ENCODE measurements around the gene OXNAD1.

Gene OXNAD1

GRCh38 chr3:16329036-16329825 is 64.2 kb downstream of the OXNAD1 start:
- no peak for DNase-seq (ENCODE audit: low read depth, low spot score)

DNA sequence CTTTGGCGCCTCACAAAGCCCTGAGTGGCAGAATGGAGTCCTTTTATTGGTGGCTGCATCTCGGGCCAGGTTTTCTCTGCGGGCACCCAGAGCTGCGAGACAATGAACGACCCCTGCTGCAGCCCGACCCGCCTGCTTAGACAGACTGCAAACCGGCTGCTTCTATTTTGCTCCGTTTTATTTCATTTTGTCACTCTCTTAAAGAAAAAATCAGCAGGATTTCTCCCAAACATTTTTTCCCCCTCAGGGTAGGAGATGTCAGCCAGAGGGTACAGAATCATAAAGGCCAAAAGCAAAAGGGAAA is 64.8 kb downstream of the OXNAD1 start:
- no peak for DNase-seq (ENCODE audit: low read depth, low spot score)

- DNase-seq (ENCODE audit: low read depth, low spot score) = no peak
Measured at GRCh38 chr3:16330351-16330750, 65.3 kb downstream of the OXNAD1 start.

DNA sequence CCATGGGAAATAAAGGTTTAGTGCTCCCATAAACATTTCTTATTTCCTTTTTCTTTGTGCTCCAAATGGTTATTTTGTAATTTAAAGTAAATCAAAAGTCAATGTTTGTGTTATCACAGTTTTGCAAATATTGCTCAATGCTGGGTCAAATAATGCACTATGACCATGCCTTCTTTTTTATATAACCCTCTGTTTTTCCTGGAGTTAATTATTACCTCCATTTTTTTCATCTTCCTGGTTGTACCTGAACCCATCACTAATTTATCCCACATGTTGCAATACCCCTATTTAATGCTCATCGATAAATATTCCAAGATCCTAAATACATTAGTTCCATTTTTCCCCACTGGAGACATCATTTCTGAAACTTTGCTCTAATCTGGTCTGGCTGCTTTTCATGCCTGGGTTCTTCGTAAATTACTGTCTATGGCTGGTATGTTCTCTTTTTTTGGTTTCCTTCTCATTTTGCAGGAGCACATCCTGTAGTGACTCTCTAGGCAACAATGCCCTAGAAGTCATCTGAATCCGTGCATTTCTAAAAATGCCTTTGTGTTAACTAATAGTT is 66.4 kb downstream of the OXNAD1 start:
- DNase-seq (ENCODE audit: low read depth, low spot score) = no peak

DNA sequence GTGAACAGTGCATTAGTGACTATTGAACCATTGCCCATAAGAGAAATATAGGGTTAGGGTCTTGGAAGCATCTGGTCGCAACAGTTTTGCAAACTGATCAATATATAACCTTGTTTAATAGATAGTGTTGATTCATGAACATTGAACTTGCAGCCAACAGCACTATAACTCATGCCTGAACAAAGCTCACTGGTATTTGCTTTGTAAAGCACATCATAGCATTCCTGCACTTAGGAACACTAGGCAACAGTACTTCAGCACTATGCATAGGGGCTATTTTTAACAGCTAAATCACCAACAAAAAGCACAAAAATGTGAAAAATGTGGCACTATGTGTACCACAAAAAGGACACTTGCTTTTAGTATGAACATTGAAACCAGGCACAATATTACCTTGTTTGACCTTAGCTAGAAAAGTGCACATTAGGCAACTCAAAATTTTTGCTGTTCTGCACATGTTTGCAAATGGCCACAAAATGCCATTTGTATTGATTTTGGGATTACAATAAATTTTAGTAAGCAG is 68.0 kb downstream of the OXNAD1 start:
- DNase-seq (ENCODE audit: low read depth, low spot score) = no peak

- DNase-seq (ENCODE audit: low read depth, low spot score) = no peak
Measured at GRCh38 chr3:16334909-16335308, 69.9 kb downstream of the OXNAD1 start.

DNA sequence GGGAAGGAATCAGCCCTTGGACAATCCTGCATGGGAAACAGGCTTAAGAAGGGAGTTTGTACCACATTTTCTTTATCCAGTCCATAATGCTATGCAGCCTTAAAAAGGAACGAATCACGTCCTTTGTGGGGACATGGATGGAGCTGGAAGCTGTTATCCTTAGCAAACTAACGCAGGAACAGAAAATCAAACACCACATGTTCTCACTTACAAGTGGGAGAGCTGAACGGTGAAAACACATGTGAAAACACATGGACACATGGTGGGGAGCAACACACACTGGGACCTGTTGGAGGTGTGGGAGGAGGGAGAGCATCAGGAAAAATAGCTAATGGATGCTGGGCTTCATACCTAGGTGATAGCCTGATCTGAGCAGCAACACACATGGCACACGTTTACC is 70.3 kb downstream of the OXNAD1 start:
- DNase-seq (ENCODE audit: low read depth, low spot score) = no peak

DNA sequence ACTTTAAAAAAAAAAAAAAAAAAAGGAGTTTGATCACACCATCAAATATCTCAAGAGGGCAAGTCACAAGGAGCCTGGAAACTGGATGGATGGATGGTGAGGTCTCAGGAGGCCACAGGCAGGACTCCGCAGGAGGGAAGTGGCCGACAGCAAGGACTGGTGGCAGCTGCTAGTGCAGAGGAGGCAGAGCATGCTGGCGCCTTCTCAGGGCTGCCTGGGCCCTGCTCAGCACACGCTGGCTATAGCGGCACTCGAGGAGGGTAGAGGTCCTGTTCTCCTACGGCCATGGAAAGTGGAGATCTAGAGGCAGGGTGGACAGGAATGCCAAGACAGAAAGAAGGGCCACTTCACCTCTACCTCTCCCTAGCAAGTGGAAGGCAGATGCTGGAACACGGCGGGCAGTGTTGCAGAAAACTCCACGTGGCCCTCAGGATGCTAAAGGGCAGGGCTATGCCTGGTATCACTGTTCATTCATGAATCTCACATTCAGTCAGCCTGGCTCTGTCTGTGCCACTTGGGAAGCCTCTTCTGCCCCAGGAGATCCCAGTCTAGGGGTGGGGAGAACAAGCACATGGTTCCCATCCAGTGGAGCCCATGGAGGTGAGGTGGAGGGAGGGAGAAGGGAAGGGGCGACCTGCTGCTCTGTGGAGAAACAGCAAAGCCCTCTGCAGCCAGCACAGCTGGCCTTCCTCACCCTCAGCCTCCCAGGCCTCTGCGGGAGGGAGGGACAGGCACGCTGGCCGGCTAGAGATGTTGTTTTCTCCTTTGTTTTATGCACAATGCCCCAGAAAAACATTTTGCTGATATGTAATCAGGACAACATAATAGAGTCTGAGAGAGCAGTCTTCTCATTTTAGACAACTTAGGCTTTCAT is 71.0 kb downstream of the OXNAD1 start:
- no peak for DNase-seq (ENCODE audit: low read depth, low spot score)

DNA sequence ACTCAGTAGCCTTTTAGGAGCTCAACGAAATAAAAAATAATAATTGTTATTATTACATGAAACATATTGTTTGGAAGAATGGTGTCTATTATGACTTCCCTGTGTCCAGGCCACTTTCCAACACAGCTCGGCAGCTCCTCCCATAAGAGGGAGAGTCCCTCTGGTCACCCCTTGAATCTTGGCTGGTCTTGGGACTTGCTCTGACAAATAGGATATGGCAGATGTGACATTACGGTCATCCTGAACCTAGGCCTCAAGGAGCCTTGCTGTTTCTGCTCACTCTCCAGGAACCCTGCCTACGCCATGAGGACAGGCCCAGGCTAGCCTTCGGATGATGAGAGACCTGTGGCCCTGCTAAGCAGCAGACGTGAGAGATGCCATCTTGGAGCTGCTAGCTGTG is 71.8 kb downstream of the OXNAD1 start:
- DNase-seq (ENCODE audit: low read depth, low spot score) = no peak

DNA sequence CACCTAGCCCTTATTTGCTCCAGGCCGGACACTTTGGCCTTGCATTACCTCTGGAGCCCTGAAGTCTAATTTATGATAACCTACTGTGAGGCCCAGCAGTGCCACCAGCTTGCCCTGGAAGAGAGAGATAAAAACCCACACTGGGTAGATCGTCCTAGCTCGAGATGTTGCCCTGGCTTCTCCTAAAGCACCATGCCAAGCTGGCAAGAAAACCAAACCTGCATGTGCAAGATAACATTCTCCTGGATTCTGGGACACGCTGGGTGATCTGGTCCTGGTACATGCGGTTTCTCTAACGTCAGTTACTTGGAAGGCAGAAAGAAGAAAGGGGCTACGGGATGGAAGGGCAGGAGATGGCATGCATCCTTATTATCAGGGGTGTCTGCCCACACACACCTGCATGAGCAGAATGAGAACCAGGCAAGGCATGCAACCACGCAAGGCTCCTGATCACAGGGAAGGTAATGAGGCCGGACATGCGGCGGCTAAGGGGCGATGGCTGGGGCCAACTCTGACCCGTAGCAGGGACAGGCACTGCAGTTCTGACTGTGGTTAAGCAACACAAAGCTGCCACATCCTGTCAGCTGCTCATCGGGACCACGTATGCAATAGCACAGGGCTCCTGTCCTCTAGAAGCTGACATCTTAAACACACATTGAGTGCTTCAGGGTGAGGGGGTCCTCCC is 73.0 kb downstream of the OXNAD1 start:
- DNase-seq (ENCODE audit: low read depth, low spot score) = no peak

DNA sequence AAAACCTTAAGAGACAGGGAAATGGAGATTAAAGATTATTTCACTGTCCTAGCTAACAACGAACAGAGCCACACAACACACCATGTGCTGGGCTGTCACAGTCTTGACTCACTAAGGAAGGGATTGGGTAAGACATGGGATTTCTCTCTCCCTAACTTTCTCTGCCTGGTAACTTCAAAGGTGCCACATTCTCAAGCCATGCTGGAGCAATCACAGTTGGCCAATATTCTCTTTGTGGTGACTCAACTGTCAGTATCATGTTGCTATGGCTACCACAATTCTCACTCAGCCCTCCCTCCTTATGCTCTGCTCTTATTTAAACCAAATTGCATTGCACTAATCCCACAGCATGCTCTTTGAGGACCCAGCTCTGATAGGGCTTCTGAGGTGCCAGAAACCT is 74.0 kb downstream of the OXNAD1 start:
- peak; percentile 58 for DNase-seq (ENCODE audit: low read depth, low spot score)

DNA sequence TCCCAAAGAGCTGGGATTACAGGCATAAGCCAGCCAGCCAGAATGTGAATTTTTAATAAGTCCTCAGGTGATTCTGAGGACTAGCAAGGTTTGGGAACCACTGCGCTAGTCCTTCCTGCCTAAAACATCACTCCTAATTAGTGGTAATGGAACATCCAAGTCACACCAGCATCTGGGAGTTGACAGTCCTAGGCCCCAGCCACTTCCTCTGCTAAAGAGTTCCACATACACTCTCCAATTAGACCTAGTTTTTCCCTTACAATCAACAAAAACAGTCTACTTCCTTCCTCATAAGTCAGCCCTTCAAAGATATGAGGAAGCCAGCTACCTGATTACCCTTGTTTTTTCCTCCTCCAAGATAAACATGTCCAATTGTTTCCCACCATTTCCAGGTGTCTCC is 78.1 kb downstream of the OXNAD1 start:
- no peak for DNase-seq (ENCODE audit: low read depth, low spot score)

DNA sequence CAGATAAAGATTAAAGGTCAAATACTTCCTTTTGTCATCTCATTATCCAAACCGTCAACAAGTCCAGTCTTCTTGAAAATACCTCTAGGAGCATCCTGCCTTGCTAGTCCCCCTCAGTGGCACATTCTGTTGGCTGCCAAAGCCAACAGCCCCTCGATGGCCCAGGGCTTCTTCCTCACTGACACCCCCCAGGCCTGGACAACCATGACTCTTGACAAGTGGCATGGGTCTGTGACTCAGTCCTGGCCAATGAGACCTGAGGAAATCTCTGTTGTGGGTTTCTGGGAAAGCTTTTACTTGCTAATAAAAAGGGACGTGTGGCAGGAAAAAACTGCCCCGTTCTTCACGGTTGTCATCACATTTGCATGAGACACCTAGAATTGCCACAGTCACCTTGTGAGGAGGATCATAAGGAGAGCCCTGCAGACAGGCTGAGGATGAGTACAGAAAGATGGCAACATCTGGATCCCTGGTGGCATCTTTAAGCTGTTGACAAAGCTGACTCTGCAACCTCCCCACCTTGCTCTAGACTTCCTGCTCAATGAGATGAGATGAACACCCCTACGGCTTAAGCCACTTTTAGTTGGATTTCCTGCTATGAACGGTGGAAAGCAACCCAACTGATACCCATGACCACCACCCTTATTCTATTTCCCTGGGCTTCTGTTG is 81.5 kb downstream of the OXNAD1 start:
- no peak for DNase-seq (ENCODE audit: low read depth, low spot score)

DNA sequence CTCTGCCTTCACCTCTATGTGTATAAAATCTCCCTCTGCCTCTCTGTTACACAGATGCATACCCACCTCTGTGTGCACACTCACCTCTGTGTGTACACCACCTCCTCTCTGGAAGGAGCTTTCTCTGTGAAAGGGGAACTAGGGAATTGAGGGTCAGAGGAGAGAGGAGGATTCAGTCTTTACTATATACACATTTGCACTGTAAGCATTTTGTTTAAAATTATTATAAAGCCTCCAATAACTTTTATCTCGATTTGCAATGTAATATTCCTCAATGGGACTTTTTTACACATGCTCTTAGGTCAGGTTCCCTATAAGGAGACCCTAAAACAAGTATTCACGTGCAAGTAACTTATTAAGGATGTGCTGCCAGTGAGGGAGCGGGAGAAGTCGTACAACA is 82.5 kb downstream of the OXNAD1 start:
- DNase-seq (ENCODE audit: low read depth, low spot score) = no peak

DNA sequence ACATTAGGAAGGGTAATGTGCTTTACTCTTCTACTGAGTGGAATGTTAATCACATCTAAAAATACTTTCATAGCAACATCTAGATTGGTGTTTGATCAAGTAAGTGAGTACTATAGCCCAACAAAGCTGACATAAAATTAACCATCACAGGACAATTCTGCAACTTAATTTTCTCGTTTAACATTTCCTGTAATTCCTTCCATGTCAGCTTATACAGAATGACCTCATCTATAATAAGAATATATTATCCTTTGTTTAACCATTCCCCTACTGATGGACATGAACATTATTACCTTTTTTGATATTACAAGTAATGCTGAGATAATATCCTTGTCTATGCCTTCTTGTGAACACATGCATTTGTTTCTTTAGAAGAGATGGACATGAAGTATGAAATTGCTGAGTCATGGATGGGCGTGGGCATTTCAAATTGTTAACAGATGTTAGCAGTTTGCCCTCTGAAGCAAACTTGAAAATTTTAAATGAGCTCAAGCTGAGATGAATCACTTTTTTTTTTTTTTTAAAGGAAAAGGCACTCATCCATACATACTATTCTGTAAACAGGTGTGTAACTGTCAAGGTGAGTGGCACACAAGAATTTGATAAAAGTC is 85.1 kb downstream of the OXNAD1 start:
- peak; percentile 67 for DNase-seq (ENCODE audit: low read depth, low spot score)

DNA sequence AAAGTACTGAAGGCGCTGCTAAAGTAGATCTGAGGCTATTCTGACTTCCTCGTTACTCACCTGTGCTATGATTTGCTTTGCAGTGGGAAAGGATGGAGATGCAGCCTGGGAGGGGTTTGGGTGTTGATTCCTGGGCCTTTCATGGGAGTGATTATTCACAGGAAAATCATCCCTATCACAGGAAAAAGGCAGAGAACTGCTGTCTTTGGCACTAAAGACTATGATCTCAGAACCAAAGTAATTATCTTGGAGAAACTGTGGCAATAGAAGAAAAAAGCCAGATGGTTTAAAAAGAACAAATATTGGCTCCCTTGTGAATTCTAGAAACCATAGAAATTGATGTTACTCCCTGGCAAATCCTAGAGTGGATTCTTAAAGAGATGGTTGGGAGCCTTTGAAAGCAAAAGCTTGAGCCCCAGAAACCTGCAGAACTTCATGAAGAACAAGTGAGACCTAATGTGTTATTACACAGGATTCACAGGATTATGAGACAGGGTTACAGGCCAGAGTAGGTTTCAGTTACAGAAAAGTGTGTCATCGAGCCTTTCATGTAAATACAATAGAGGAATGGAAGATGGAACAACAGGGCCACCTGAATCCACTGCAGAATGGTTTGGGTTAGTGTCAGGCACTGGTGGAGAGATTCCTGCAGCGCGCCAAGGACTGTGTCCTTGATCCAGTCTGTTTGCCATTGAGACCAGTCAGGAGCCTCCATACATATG is 85.7 kb downstream of the OXNAD1 start:
- DNase-seq (ENCODE audit: low read depth, low spot score) = no peak

DNA sequence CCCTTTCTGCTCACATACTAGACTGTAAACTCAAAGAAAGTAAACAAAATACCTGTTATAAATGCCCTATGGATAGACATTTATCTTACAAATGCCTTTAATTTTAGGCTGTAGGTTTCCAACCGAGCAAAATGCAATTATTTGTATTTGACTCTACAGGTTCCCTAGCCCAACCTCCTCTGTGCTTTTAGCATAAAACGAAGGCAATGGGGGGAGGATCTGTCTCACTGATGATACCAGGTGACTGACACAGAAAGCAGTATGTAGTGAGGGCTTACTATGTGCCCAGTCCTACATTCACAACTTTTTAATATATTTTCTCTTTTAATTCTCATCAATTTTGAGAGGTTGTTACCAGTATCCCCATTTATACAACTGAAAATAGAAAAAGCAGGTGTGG is 87.4 kb downstream of the OXNAD1 start:
- DNase-seq (ENCODE audit: low read depth, low spot score) = no peak

DNA sequence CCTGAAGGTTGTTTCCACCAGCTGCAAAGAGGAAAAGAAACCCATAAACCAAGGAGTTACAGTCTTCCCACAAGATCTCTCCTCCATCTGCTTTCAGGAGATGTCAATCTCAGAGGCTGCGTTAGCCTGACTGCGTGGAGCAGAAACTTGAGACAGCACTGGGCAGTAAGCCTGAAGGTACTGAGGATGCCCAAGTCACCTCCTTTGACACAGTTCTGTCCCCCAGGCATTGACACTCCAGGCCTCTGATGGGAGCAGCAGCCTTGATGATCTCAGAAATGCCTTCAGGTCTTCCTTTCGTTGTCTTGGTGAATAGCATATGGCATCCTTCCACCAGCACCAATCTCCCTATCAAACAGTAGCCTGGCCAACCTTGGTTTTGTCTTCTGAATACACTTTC is 89.3 kb downstream of the OXNAD1 start:
- no peak for DNase-seq (ENCODE audit: low read depth, low spot score)

All from brain pericyte (primary cell).